ENCODE results near the gene ORM2.

GRCh38 chr9:114359801-114360200 lies 30.1 kb downstream of the ORM2 start:
- TF ChIP-seq CTCF (IDR thresholded peaks at IDR 0.05; ENCODE audit: low read depth, low read length) (no peak), POLR2A (IDR thresholded peaks at IDR 0.05; ENCODE audit: extremely low read depth, insufficient read length) (no peak)

Measured in NB4 (cell line).